Measurements from ENCODE around the gene FMNL2.

DNA sequence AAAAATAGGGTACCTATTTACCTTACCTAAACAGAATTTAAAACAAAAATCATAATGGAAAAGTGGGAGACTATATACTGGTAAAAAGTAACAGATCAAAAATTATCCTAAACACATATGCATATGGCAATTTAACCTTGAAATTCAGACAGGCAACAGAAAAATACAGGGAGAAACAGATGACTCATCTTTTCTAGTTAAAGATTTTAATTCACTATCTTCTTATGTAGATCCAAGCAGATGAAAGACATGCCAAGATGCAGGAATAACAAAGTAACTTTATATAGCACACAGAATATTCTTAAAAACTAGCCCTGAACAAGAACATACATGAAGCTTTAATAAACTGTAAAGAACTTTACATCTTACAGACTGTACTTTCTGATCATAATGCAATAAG, 351.3 kb downstream of the FMNL2 start:
- TF ChIP-seq POLR2A (IDR thresholded peaks at IDR 0.05; ENCODE audit: low read depth, low read length), result no peak
- no peak for TF ChIP-seq POLR2AphosphoS5 (IDR thresholded peaks at IDR 0.05; ENCODE audit: low read depth, low read length)
- no peak for TF ChIP-seq TAF1 (IDR thresholded peaks at IDR 0.05; ENCODE audit: low read depth, low read length)
- TF ChIP-seq SPI1 (IDR thresholded peaks at IDR 0.05; ENCODE audit: low read depth, low read length), result no peak
